ENCODE results near the gene LDHD.

LDHD gene

DNA sequence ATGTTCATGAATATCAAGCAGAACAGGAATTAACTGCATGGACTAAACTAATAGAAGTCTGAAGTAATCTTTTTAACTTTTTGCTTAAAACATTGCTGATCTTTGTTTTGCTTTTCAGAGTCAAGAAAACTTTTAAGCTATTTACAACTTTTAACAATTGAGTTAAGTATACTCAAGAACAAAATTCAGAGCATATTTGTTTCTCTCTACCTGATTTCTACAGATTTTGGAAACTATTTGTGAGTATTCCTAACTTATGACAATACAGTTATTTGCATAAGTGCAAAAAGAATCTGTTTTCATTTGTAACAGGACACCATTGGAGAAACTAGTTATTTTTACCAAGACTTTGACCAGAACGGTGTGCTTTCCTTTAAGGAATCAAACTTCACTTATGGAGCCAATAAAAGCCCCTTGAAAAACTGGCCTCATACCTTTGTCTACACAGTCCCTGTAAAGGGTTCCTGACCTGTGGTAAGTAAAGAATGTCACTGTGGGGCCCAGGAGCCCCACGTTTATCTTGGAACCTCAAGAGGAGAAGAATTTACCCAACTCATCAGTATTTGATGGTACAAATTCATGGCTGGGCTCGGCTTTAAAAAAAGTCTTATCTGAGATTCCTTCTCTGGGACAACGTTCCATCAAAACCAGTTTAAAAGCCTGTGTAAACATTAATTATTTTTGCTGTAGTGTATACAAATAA, 11.3 kb upstream of the LDHD start:
- Histone ChIP-seq H3K27ac (ENCODE audit: low read depth, low read length) (no peak overlapping the region), H4K20me1 (ENCODE audit: control insufficient read depth, insufficient read depth, low read depth, low read length) (no peaks in the 10 kb centered on the region), H3K27me3 (ENCODE audit: control insufficient read depth, low read length) (no peaks in the 10 kb centered on the region), H3K9me3 (ENCODE audit: control insufficient read depth, insufficient read depth, low read length) (peaks cover 8% of the 10 kb centered on the region; the same call in 1 of the 2 replicates), H3K4me1 (ENCODE audit: control insufficient read depth, low read length) (peaks cover 3% of the 10 kb centered on the region; the same call in 1 of the 2 replicates), H3K79me2 (ENCODE audit: control insufficient read depth, low read length) (no peaks in the 10 kb centered on the region), H3K36me3 (ENCODE audit: control insufficient read depth, low read length) (no peaks in the 10 kb centered on the region), H3K4me2 (ENCODE audit: low read length) (no peak overlapping the region), H3F3A (ENCODE audit: control insufficient read depth, insufficient read depth) (no peaks in the 10 kb centered on the region), H3K9me2 (replicated peaks; ENCODE audit: control insufficient read depth, low read length) (no peaks in the 10 kb centered on the region), H3K4me3 (ENCODE audit: low read length) (no peak overlapping the region)
- TF ChIP-seq, protein P1, sequence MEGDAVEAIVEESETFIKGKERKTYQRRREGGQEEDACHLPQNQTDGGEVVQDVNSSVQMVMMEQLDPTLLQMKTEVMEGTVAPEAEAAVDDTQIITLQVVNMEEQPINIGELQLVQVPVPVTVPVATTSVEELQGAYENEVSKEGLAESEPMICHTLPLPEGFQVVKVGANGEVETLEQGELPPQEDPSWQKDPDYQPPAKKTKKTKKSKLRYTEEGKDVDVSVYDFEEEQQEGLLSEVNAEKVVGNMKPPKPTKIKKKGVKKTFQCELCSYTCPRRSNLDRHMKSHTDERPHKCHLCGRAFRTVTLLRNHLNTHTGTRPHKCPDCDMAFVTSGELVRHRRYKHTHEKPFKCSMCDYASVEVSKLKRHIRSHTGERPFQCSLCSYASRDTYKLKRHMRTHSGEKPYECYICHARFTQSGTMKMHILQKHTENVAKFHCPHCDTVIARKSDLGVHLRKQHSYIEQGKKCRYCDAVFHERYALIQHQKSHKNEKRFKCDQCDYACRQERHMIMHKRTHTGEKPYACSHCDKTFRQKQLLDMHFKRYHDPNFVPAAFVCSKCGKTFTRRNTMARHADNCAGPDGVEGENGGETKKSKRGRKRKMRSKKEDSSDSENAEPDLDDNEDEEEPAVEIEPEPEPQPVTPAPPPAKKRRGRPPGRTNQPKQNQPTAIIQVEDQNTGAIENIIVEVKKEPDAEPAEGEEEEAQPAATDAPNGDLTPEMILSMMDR (IDR thresholded peaks at IDR 0.05; ENCODE audit: low read depth, low read length, poor library complexity, severe bottlenecking): no peak
- TF ChIP-seq EZH2phosphoT487 (IDR thresholded peaks at IDR 0.05; ENCODE audit: borderline replicate concordance, low read length): no peak

DNA sequence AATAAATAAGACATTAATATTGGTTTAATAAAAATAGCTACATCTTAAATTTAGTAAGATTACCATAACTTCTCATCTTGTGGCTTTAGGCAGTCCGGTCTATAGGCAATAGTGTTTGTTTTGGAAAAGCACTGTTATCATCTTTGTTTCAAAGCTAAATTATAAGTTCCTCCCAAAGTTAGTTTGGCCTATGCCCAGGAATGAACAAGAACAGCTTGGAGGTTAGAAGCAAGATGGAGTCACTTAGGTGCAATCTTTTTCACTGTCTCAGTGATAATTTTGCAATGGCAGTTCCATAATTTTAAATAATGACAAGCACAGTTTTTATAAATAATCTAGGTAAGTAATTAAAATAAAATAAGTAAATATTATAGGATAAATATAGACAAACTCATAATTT, 6.0 kb upstream of the LDHD start:
- H3K4me1 ChIP-seq (ENCODE audit: control insufficient read depth, low read length): no peaks in the 10 kb centered on the region
- peaks cover 12% of the 10 kb centered on the region for H3K9me3 ChIP-seq (ENCODE audit: control insufficient read depth, insufficient read depth, low read length)
- no peaks in the 10 kb centered on the region for H3K27me3 ChIP-seq (ENCODE audit: control insufficient read depth, low read length)
- TF ChIP-seq, protein P1 (IDR thresholded peaks at IDR 0.05; ENCODE audit: low read depth, low read length, poor library complexity, severe bottlenecking): no peak
- TF ChIP-seq EZH2phosphoT487 (IDR thresholded peaks at IDR 0.05; ENCODE audit: borderline replicate concordance, low read length): no peak
- H3K4me3 ChIP-seq (ENCODE audit: low read length): no peak overlapping the region
- H3K27ac ChIP-seq (ENCODE audit: low read depth, low read length): no peak overlapping the region
- no peaks in the 10 kb centered on the region for H3K79me2 ChIP-seq (ENCODE audit: control insufficient read depth, low read length)
- H3K4me2 ChIP-seq (ENCODE audit: low read length): no peak overlapping the region
- no peaks in the 10 kb centered on the region for H4K20me1 ChIP-seq (ENCODE audit: control insufficient read depth, insufficient read depth, low read depth, low read length)
- H3F3A ChIP-seq (ENCODE audit: control insufficient read depth, insufficient read depth): no peaks in the 10 kb centered on the region
- H3K9me2 ChIP-seq (replicated peaks; ENCODE audit: control insufficient read depth, low read length): no peaks in the 10 kb centered on the region
- H3K36me3 ChIP-seq (ENCODE audit: control insufficient read depth, low read length): no peaks in the 10 kb centered on the region

DNA sequence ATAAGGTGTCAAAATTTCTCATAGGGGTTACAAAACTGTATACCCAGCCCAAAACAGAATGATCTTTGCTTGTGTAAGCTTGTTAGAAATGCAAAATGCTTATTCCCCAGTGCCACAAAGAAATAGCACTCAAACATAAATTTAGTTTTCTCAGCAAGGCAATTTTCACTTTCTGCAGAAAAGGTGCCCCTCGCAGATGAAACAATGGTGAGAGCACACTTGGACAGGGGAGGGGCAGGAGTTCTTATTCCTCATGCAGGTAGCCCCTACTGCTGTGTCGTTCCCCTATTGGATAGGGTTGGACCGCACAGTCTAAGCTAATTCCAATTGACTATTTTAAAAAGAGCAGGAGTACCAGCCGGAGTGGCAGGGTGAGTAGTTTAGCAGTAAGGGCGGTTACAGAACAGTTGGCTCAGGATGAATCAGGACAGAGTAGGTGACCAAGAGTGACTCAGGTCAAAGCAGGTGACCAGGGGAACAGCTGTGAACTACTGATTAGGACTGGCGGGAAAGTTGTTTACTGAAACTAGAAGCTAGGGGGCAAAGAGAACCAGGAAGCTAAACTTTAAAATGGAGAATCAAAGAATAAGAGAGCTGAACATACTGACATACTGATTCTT, 5.5 kb upstream of the LDHD start:
- no peak overlapping the region for H3K4me3 ChIP-seq (ENCODE audit: low read length)
- no peaks in the 10 kb centered on the region for H3K4me1 ChIP-seq (ENCODE audit: control insufficient read depth, low read length)
- H3K27me3 ChIP-seq (ENCODE audit: control insufficient read depth, low read length): no peaks in the 10 kb centered on the region
- no peaks in the 10 kb centered on the region for H3K9me2 ChIP-seq (replicated peaks; ENCODE audit: control insufficient read depth, low read length)
- no peaks in the 10 kb centered on the region for H3F3A ChIP-seq (ENCODE audit: control insufficient read depth, insufficient read depth)
- peaks cover 10% of the 10 kb centered on the region for H3K9me3 ChIP-seq (ENCODE audit: control insufficient read depth, insufficient read depth, low read length)
- H3K4me2 ChIP-seq (ENCODE audit: low read length): no peak overlapping the region
- H3K27ac ChIP-seq (ENCODE audit: low read depth, low read length): no peak overlapping the region
- no peaks in the 10 kb centered on the region for H4K20me1 ChIP-seq (ENCODE audit: control insufficient read depth, insufficient read depth, low read depth, low read length)
- no peaks in the 10 kb centered on the region for H3K79me2 ChIP-seq (ENCODE audit: control insufficient read depth, low read length)
- H3K36me3 ChIP-seq (ENCODE audit: control insufficient read depth, low read length): no peaks in the 10 kb centered on the region
- TF ChIP-seq, protein P1 (IDR thresholded peaks at IDR 0.05; ENCODE audit: low read depth, low read length, poor library complexity, severe bottlenecking): no peak
- no peak for TF ChIP-seq EZH2phosphoT487 (IDR thresholded peaks at IDR 0.05; ENCODE audit: borderline replicate concordance, low read length)
